Stimulated activated effector memory CD8-positive, alpha-beta T cell treated with anti-CD3 and anti-CD28 coated beads, Interleukin-12 subunit alpha, Interleukin-12 subunit beta, amount 100 ng/mL, for 72 hours (primary cell): ENCODE data around the gene GLRX.
"Not testable (repeated sequence)": the region's sequence is repeated elsewhere in the genome, so short reads cannot be mapped to it uniquely, and the experiment has no call there.

Experiments used
- ATAC-seq: fragments of 150-1000 bp; cut with Tn5 transposase; 2 replicates; pipeline ENCODE4 v1.10.0; 2021
- DNase-seq, 2 donors: peaks; one replicate each; pipeline ENCODE4 v3.0.0; 2021 to 2022; ENCODE audit warnings: low spot score in 2 of 2
- H3K27ac Mint-ChIP-seq: one replicate; pipeline ENCODE4 v1.8.0; 2022; ENCODE audit warnings: mild to moderate bottlenecking, mixed read lengths
- H3K36me3 Mint-ChIP-seq: one replicate; pipeline ENCODE4 v1.8.0; 2022; ENCODE audit warnings: mild to moderate bottlenecking, mixed read lengths
- H3K4me1 Mint-ChIP-seq: one replicate; pipeline ENCODE4 v1.8.0; 2022; ENCODE audit warnings: mixed read lengths
- H3K4me3 Mint-ChIP-seq: one replicate; pipeline ENCODE4 v1.8.0; 2022; ENCODE audit warnings: mild to moderate bottlenecking, mixed read lengths
- H3K9me3 Mint-ChIP-seq: one replicate; pipeline ENCODE4 v1.8.0; 2022; ENCODE audit warnings: mixed read lengths

Gene GLRX

GRCh38 chr5:95824747-95825146 lies 2.2 kb upstream of the GLRX start:
- Mint-ChIP-seq H3K36me3 (peaks cover 8% of the 10 kb centered on the region), H3K9me3 (no peaks in the 10 kb centered on the region), H3K4me1 (peaks cover 43% of the 10 kb centered on the region), H3K27ac (peak overlapping the region; percentile 93), H3K4me3 (peak overlapping the region; percentile 89)
- DNase-seq, result no peak
- no peak for ATAC-seq

GRCh38 chr5:95823738-95824609 lies 1.4 kb upstream of the GLRX start:
- peaks cover 51% of the 10 kb centered on the region for H3K4me1 Mint-ChIP-seq
- H3K9me3 Mint-ChIP-seq, result no peaks in the 10 kb centered on the region
- H3K4me3 Mint-ChIP-seq, result peak overlapping the region; percentile 89
- peak overlapping the region; percentile 93 for H3K27ac Mint-ChIP-seq
- DNase-seq (peak; percentile 20 to 73), ATAC-seq (peak; percentile 76)
- peaks cover 8% of the 10 kb centered on the region for H3K36me3 Mint-ChIP-seq

GRCh38 chr5:95823218-95823737 lies 752 bp upstream of the GLRX start:
- peak overlapping the region; percentile 89 for H3K4me3 Mint-ChIP-seq
- DNase-seq, result no peak
- peaks cover 8% of the 10 kb centered on the region for H3K36me3 Mint-ChIP-seq
- ATAC-seq, result no peak
- no peaks in the 10 kb centered on the region for H3K9me3 Mint-ChIP-seq
- H3K27ac Mint-ChIP-seq, result peak overlapping the region; percentile 93
- peaks cover 58% of the 10 kb centered on the region for H3K4me1 Mint-ChIP-seq

GRCh38 chr5:95822043-95822541 lies 434 bp downstream of the GLRX start:
- ATAC-seq, result peak; percentile 26

GRCh38 chr5:95821110-95822021 lies 1.2 kb downstream of the GLRX start:
- Mint-ChIP-seq H3K27ac (peak overlapping the region; percentile 93), H3K4me3 (peak overlapping the region; percentile 89), H3K9me3 (no peaks in the 10 kb centered on the region), H3K36me3 (peaks cover 11% of the 10 kb centered on the region), H3K4me1 (peaks cover 66% of the 10 kb centered on the region)
- DNase-seq (no peak), ATAC-seq (peak; percentile 27)

More at GRCh38 chr5:95822043-95822541, 434 bp downstream of the GLRX start:
- no peaks in the 10 kb centered on the region for H3K9me3 Mint-ChIP-seq
- peaks cover 60% of the 10 kb centered on the region for H3K4me1 Mint-ChIP-seq
- peak overlapping the region; percentile 93 for H3K27ac Mint-ChIP-seq
- H3K36me3 Mint-ChIP-seq, result peaks cover 8% of the 10 kb centered on the region
- peak overlapping the region; percentile 89 for H3K4me3 Mint-ChIP-seq
- no peak for DNase-seq

- Mint-ChIP-seq H3K27ac (peak overlapping the region; percentile 89), H3K9me3 (no peaks in the 10 kb centered on the region), H3K4me1 (peaks cover 61% of the 10 kb centered on the region), H3K36me3 (peaks cover 29% of the 10 kb centered on the region), H3K4me3 (peak overlapping the region; percentile 89)
- ATAC-seq (peak; percentile 60), DNase-seq (no peak)
These were observed 4.1 kb downstream of the GLRX start for GRCh38 chr5:95818181-95819147.

- DNase-seq, result no peak
- peak; percentile 77 for ATAC-seq
- Mint-ChIP-seq H3K27ac (peak overlapping the region; percentile 89), H3K9me3 (no peaks in the 10 kb centered on the region), H3K4me3 (peak overlapping the region; percentile 89), H3K36me3 (peaks cover 37% of the 10 kb centered on the region), H3K4me1 (peaks cover 60% of the 10 kb centered on the region)
These were observed 5.1 kb downstream of the GLRX start for GRCh38 chr5:95817430-95817829.

GRCh38 chr5:95816776-95817175 lies 5.8 kb downstream of the GLRX start:
- peak overlapping the region; percentile 89 for H3K27ac Mint-ChIP-seq

GRCh38 chr5:95816341-95816740 lies 6.2 kb downstream of the GLRX start:
- peak overlapping the region; percentile 89 for H3K27ac Mint-ChIP-seq
- H3K4me3 Mint-ChIP-seq, result peak overlapping the region; percentile 89

More at GRCh38 chr5:95816776-95817175, 5.8 kb downstream of the GLRX start:
- DNase-seq (no peak), ATAC-seq (no peak)
- Mint-ChIP-seq H3K36me3 (peaks cover 42% of the 10 kb centered on the region), H3K4me3 (peak overlapping the region; percentile 89), H3K9me3 (no peaks in the 10 kb centered on the region), H3K4me1 (peaks cover 67% of the 10 kb centered on the region)

GRCh38 chr5:95815155-95815729 lies 7.3 kb downstream of the GLRX start:
- Mint-ChIP-seq H3K27ac (peak overlapping the region; percentile 58), H3K4me3 (no peak overlapping the region), H3K36me3 (peaks cover 42% of the 10 kb centered on the region), H3K9me3 (no peaks in the 10 kb centered on the region), H3K4me1 (peaks cover 72% of the 10 kb centered on the region)
- ATAC-seq (no peak), DNase-seq (no peak)

More at GRCh38 chr5:95816341-95816740, 6.2 kb downstream of the GLRX start:
- DNase-seq (no peak), ATAC-seq (no peak)
- H3K4me1 Mint-ChIP-seq, result peaks cover 67% of the 10 kb centered on the region
- peaks cover 42% of the 10 kb centered on the region for H3K36me3 Mint-ChIP-seq
- H3K9me3 Mint-ChIP-seq, result no peaks in the 10 kb centered on the region

GRCh38 chr5:95813035-95813434 lies 9.5 kb downstream of the GLRX start:
- H3K4me3 Mint-ChIP-seq, DNase-seq, ATAC-seq, H3K27ac Mint-ChIP-seq, H3K9me3 Mint-ChIP-seq: not testable (repeated sequence)
- Mint-ChIP-seq H3K4me1 (peaks cover 77% of the 10 kb centered on the region), H3K36me3 (peaks cover 42% of the 10 kb centered on the region)

GRCh38 chr5:95812074-95812471 lies 10.5 kb downstream of the GLRX start:
- Mint-ChIP-seq H3K36me3 (peaks cover 42% of the 10 kb centered on the region), H3K4me3 (peak overlapping the region; percentile 56), H3K27ac (peak overlapping the region; percentile 91)

GRCh38 chr5:95811461-95812073 lies 11.0 kb downstream of the GLRX start:
- H3K9me3 Mint-ChIP-seq, ATAC-seq: not testable (repeated sequence)
- H3K4me1 Mint-ChIP-seq, result peaks cover 66% of the 10 kb centered on the region
- DNase-seq, result peak in 1 of 2 donors; percentile 41
- peaks cover 42% of the 10 kb centered on the region for H3K36me3 Mint-ChIP-seq
- H3K27ac Mint-ChIP-seq, result peak overlapping the region; percentile 91
- peak overlapping the region; percentile 56 for H3K4me3 Mint-ChIP-seq

More at GRCh38 chr5:95812074-95812471, 10.5 kb downstream of the GLRX start:
- no peaks in the 10 kb centered on the region for H3K9me3 Mint-ChIP-seq
- DNase-seq (no peak), ATAC-seq (no peak)
- H3K4me1 Mint-ChIP-seq, result peaks cover 69% of the 10 kb centered on the region
